NCI-H524 (cell line): Measurements from ENCODE around the gene HOXD4.

Experiments used
- DNase-seq, 2 experiments: peaks; one replicate each; lab custom pipeline; 2025; lab: John Stamatoyannopoulos, UW

HOXD4 gene

DNA sequence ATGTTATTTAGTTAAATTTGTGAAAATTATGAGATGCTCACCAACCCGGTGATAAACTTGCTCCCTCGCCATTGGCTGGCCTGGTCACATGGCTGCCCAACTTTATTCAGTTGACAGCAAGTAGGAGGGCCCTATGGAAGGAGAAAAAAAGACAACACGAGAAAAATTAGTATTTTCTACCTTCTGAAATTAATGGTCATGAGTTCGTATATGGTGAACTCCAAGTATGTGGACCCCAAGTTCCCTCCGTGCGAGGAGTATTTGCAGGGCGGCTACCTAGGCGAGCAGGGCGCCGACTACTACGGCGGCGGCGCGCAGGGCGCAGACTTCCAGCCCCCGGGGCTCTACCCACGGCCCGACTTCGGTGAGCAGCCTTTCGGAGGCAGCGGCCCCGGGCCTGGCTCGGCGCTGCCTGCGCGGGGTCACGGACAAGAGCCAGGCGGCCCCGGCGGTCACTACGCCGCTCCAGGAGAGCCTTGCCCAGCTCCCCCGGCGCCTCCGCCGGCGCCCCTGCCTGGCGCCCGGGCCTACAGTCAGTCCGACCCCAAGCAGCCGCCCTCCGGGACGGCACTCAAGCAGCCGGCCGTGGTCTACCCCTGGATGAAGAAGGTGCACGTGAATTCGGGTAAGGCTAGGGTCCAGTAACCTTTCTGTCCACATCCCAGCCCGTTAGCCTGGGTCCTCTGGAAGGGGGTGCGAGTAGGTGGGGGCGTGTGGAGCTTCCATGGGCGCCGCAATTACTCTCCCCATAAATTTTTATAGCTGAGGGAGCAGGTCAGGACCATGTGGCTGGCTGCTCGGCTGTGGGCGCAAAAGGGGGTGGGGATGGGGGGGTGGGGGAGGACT, at the start of gene HOXD4:
Gene HOXD4 (plus strand): TSS at position 109 of the 846 bp plus-strand sequence. CDS start 84 bp downstream, at position 193.
- no peak for DNase-seq

DNA sequence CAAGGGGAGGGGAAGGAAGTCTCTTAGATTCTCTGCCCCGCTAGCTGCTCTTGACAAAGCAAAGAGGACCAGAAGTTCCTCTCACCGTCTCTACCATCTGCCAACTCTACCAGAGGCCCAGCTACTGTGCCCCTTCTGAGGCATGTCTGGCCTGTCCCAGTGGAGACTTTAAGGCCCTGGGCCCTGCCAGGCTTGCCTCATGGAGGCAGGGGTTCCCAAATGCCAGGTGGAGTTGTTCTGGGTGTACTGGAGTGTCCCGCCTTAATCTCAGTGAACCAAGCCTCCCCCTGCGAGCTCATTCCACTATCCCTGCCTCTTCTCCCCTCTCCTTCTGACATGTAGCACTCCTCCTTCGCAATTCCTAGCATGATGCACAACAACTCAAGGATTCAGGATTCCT, 49.5 kb upstream of the HOXD4 start:
- DNase-seq, result no peak

DNA sequence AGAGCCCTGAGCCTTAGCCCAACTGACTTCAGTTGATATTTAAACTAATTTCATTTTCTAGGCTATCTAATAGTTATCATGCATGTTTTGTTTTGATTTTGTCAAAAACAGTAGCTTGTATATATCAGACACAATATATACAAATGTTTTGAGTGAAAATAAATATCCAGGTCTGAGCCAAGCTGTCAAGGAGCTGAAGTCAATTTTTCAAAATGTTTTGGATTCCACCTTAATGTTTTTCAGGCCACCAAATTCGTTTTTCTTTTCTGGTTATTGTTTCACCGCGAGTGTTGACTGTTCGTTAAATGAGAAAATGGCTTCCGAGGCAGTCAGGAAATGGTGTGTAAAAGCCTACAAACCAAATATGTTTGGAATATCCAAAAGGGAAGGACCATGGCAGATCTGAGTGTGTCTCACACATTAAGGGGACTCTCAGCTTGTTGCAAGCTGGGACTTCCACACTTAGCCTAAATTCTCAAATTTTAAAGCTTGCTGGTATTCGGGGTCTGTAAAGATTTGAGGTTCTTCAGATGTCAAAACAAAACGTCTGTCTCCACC, 49.0 kb upstream of the HOXD4 start:
- no peak for DNase-seq

DNA sequence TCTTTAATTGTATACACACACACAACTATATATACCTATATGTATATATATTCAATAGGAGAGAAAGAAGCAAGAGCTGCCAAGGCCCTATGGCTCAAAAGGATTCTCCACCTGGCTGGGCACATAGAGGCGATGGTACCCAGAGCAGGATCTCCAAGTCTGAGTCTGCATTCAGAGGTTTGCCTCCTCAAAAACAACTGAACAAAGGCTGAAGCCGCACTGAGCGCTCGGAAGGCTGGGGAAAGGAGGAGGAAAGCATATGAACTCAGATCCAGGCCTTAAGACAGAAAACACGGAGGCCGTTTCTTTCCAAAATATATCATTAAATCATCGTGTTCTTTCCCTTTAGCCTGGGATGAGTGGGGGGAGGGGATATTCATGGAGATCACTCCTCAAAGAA, 48.2 kb upstream of the HOXD4 start:
- no peak for DNase-seq

DNA sequence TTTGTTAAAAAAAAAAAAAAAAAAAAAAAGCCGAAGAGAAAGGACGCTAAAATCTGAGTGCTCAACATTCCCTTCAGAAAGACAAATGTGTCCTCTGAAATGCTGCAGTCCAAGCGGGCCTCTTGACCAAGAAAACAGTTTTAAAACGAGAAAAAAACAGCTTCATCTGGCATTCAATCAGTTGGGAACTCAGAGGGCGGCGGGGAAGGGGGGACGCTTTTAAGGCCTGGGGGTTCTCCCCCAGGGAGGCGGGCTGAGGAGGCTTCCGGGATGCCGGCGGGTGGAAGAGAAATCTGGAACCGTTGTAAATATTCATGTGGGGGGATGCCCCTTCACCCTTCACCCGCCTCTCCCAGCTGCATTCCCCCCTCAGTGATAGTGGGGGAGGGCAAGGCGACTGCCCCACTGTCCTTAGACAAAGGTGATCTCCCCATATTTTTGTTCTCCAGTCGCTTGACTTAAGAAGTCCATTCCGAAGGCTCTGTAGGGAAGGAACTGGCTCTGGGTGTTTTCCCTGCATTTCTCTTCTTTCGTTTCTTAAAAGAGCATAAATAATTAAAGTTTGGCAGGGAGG, 47.5 kb upstream of the HOXD4 start:
- DNase-seq, result no peak

DNA sequence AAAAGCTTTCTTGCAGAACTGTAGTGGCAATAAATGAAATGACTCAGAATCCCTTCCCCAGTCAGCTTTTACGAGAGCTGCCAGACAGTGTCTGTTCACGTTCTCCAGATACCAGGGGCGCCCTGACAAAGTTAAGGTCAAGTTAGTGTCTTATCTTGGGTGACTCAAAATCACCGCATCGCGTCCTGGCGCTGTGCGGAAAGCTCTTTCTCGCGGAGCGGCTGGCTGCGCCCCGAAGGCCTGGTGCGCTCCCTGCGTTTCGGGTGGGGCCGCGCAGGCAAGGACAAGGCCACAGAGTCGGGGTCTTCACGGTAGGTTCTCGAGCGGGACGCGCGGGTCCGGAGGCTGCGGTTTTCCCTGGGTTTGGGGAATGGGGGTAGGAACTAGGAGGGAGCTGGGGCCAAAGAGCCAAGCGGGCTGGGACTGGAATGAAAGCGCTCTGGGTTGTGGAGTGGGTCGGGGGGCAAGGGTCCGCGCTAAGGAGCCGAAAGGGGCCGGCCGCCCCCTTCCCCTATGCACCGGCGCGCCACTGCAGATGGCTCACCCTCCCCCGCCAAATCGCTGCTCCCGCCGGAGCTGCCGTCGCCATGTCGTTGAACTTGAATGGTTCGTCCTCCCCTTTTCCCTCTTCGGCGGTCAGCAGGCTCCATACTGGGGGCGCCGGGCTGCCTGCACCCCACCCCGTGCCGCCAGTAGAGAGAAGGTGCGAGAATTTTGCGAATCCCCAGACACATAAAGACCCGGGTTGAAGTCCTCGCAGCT, 46.9 kb upstream of the HOXD4 start:
- peak in 1 of 2 experiments; percentile 26 for DNase-seq

DNA sequence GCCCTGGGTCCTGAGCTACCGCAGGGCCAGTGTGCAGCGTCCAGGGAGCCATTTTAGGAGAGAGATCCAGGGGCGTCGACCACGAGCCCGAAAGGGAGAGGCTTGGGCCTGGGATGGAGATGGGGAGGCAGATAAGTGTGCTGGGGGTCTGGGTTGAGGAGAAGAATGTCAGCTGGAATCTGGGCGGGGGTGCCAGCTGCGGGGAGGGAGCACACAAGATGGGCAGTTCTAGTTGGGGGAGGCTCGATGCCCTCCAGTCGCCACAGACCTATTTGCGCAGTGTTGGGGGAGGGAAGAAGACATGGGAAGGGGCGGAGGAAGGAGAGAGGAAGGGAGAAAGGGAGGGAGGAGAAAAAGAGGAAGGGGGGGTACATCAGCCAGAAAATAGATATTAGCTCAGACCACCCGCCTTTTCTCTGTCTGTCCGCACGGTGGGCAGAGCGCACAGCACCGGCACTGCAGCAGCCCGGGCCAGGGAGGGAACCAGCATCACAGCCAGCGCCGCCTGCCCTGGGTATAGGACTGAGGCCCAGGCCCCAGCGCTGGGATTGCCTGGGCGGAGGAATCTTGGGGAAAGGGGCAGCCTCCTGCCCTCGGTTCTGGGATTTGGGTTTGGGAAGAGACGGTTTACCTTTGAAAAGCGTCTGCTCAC, 46.1 kb upstream of the HOXD4 start:
- peak; percentile 15 to 25 for DNase-seq

DNA sequence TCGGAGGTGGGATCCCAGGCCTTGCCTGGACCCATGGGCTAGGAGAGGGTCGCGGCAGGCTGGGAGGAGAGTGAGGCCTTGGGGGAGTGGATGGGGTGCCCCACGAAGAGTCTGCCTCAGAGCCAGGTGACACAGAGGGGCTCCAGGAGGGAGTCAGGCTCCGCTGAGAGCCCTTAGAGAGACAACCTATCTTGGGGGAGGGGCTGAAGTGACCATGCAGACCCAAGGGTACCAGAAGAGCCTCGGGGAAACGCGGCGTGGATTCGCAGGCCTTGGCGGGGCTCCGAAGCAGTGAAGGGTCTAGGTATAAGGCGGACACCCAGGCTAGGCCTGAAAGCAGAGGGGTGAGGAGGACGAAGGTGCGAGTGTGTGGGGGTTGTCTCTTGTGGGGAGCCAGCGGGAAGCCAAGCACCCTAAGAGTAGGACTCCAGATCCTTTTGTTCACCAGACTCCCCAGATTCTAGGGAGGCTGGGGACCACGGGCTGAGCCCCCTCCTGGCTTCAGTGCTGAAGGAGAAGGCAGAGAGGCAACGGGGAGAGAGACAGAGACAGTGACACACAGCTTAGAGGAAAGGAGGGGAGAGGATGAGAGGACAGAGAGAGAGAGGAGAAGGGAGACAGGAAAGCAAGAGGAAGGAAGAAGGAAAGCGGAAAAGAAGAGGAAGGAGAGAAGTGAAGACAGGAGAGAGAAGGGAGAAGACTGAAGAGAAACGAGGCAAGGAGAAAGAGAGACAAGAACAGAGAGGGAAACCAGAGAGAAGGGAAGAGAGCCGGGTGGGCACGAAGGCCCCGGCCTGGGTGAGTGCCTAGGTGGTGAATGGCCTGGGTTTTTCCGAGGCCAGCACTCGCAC, 45.4 kb upstream of the HOXD4 start:
- DNase-seq, result no peak

DNA sequence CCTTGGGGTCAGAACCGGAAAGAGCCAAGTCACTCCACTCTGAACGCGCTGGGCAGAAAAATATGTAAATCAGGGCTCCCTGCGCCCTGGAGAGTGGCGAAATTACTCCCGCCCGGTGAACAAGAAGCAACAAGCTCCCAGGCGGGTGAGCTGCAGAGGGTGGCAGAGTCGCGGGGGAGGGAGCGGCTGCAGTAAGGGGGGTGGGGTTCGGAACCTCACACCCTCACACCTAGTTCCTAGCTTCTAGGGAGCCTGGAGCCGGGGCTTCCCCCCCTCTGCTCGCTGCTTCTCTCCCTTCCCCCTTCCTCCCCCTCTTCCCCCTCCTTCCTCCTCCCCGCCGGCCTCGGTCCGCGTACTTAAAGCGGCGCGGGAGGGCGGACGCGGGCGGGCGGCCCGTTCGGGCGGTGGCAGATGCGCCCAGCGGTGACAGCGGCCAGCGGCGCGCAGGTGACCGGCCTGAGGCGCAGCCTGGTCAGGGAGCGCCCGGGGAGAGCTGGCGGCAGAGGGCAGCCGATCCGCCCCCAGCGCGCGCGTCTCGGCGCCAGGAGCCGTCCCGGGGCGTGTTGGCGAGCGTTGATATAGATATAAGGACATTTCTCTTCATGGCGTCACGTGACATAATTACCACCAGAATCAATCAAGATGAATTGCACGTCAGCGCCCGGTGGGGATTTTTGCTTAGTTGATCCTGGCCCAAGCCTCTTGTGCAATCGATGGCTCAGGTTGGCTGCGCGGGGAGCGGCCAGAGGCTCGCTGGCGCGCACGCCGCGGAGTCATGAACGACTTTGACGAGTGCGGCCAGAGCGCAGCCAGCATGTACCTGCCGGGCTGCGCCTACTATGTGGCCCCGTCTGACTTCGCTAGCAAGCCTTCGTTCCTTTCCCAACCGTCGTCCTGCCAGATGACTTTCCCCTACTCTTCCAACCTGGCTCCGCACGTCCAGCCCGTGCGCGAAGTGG, 44.5 kb upstream of the HOXD4 start, which contains the start of gene HOXD11:
Gene HOXD11 (plus strand): TSS at position 700 of the 959 bp plus-strand sequence. CDS start 76 bp downstream, at position 776.
- DNase-seq, result peak in 1 of 2 experiments; percentile 59

DNA sequence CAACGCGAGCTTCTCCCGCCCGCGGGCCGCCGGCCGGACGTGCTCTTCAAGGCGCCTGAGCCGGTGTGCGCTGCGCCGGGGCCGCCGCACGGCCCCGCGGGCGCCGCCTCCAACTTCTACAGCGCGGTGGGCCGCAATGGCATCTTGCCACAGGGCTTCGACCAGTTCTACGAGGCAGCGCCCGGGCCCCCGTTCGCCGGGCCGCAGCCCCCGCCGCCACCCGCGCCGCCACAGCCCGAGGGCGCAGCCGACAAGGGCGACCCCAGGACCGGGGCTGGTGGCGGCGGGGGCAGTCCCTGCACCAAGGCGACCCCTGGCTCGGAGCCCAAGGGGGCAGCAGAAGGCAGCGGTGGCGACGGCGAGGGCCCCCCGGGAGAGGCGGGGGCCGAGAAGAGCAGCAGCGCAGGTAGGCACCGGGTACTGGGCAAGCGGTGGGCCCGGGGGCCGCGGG, 43.6 kb upstream of the HOXD4 start:
- DNase-seq, result peak in 1 of 2 experiments; percentile 36

DNA sequence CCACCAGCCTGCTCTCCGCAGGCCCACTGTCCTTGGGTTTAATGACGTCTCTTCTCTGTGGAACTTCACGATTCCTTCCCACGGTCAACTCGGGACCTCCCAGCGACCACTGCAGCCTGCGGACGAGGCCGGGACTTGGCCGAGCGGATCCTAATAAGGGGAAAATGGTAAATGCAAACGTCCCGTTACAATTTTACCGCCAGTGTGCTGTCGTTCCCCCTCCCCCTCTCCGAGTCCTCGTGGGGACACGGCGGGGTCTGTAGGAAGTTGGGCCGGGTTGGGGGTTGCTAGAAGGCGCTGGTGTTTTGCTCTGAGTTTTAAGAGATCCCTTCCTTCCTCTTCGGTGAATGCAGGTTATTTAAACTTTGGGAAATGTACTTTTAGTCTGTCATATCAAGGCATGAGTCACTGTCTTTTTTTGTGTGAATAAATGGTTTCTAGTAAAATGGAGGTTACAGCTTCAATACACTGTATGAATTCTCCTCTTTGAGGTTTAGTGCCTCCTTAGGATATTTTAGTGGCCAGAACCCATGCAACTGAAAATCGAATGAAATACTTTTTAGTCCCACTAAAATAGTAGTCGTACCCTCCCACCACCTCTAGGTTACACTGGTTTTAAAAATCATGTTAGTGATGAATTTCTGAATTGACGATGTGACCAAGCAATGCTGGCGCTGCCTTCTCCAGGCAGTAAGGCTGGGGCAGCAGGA, 42.0 kb upstream of the HOXD4 start:
- DNase-seq, result no peak

DNA sequence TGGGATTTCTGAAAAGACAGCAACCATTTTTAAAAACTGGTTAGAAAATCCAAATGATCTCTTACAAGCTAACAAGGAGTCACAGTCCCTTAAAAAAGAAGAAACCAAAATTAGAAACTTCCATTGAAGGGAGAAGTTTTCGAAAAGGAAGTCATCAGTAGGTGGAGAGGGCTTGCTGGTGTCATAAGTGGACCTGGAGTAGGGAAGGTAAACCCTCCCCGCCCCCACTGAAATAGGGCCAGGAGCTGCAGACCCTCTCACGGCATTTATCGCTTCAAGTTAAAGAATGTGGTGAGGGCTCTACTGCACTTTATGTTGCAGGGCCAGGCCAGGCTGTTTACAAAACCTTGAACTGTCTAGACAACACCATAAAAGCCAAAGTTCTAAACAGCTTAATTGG, 41.4 kb upstream of the HOXD4 start:
- DNase-seq, result no peak

DNA sequence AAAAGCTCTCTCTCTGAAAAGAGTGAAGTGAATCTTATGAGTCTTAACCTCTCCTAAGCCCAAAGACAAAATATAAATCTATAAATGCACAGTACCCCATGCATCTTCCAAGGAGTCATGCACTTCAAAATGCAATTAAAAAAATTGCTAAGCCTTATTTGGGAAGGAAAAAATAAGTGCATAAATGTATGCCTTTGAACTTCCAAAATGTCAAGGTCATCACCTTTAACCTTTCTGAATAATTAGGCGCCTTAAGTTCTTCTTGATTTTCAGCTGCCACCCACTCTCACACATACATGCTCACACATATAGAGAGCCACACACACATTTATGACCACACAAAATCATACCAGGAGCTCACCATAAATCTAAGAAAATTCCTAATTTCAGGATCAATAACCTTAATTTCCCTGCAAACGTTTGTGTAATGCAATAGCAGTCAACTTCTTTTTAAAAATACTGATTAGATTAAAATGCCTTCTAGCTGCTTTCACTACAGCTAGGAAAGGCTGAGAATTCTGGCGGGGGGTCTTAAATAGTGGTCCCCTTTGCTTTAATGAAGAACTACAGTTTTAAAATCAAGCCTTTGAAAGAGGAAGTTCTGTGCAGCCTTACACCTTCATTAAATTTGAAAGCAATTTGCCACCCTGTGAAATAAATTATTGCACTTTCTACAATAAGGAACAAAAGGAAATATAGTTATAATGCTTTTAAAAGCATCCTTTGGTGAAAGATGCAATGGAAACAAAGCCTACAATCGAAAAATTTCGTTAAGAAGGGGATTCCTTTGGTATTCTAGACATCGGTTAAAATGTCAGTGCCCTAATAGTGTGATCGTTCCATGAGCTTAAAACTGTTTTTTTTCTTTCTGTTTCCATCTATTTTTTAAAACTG, 40.7 kb upstream of the HOXD4 start:
- no peak for DNase-seq

DNA sequence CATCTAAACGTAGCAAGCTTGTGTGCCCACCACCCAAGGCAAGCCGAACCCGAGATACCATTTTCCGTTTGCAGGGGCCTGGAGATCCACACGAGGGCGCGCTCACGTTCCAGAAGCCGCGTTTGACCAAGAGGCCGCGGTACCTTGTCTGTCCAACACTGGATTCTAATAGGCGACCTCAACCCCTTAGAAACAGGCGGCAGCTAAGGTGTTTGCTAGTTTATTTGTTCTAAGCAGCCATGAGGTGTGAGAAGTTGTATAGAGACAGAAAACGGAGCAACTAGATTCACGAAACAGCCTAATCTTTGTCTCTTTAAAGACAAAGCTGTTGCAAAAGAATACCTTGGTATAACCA, 40.1 kb upstream of the HOXD4 start:
- DNase-seq, result peak in 1 of 2 experiments; percentile 64

DNA sequence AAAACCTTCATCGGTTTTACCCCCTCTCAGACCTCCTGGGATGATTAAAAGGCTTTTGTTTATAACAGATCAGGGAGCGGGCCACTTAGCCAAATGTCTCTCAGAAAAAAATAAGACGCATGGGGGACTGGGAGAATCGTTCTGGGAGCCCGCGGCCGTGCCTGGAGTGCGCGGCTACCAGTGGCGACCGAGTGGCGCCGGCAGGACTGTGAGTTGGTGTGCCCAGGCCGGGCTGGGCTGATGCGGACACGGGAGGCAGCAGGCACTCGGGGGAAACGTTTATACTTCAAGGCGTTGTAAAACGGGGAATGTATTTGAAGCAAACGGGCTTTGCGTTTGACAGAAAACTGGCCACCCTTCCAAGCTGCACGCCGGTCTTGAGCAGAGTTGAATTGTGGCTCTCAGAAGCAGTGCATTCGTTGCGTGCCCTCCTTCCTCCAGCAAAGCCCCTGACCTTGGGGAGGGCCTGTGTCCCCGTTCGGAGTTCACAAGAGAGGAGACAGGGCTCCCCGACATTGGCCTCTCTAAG, 39.4 kb upstream of the HOXD4 start:
- DNase-seq, result no peak

DNA sequence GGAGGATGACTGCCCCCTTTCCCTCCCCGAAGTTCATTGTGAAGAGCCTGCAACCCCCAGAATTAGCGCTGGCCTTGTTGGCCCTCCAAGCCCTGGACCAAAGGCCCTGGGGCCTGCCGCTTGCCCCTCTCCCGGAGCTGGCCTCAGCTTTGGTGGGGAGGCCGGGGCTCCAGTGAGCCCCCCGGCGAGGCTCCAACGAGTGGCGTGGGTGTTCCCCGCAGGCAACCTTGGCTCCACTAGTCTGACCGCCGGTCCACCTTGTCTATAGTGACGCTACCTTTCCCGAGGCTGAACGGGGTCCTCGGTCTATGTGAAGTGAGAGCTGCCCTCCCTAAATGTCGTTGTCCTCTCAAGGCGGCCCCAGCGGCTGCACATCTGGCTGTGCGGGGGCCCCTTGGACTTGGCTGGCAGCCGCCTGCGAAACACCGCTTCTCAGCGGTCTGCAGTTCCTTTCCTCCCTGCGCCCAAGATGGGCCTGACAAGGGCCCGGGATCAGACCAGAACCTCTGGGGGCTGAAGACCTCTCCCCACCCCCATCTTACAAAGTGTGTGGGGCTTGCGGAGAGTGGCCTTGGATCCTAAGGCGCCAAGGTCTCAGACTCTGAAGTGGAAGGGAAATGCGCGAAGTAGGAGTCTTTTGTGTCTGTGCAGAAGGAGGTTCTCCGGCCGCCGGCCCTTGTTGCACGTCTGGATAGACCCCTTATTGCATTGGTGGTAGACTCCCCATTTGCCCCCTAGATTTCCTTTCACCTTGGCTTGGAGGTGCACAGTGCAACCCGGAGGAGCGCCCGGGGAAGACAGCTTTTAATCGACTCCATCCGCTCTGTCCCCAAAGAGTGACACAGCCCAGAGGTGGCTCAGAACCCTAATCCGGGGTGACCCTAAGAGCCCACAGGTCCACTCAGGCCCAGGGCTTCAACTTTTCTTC, 38.7 kb upstream of the HOXD4 start:
- no peak for DNase-seq
